Measurements from ENCODE around the gene MELK. TPM values are rescaled to one million over a fixed set of nuclear protein-coding genes. Genes with fewer than 3 reads are reported as not detected.

MELK gene
- total RNA-seq, 2 experiments from 2014 or later, result 56.1 to 58.8 TPM

DNA sequence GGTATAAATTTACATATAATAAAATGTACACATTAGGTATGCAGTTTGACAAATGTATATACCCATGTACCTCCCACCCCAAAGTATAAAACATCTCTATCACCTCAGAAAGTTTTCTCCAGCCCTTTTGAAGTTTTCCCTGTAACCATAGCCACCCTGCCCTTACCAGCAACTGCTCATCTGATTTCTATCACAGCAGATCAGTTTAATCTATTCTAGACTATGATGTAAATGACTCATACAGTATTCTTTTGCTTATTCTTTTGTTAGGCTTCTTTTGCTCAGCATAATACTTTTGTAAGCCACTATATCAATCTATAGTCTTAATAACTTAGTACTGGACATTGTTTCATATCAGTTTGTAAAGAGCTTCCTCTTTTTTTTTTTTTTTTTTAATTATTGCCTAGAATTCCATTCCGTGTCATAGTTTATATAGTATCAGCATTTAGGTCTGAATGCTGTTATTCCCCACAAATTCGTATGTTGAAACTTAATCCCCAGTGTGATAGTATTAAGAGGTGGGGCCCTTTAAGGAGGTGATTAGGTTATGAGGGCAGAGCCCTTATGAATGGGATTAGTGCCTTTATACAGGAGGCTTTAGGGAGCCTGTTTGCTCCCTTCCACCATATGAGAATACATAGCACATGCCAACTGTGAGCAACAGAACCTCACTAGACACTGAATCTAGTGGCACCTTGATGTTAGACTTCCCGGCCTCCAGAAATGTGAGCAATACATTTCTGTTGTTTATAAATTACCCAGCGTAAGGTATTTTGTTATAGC lies 20.3 kb downstream of the MELK start:
- POLR2A ChIA-PET, result interaction anchor here (0.7 kb wide), 1 partner anchor 10 kb away, joined by 3 read pairs; no protein-coding TSS in a partner anchor
- no peak for DNase-seq
- H3K27me3 Mint-ChIP-seq, result no peaks in the 10 kb centered on the region
- H3K36me3 Mint-ChIP-seq (ENCODE audit: low read depth), result peaks cover 59% of the 10 kb centered on the region
- H3K9me3 Mint-ChIP-seq, result no peaks in the 10 kb centered on the region
- CTCF ChIA-PET, result no interaction called here
- H3K4me3 Mint-ChIP-seq, result no peak overlapping the region
- H3K4me1 Mint-ChIP-seq, result peaks cover 2% of the 10 kb centered on the region
- H3K27ac Mint-ChIP-seq, result no peak overlapping the region

DNA sequence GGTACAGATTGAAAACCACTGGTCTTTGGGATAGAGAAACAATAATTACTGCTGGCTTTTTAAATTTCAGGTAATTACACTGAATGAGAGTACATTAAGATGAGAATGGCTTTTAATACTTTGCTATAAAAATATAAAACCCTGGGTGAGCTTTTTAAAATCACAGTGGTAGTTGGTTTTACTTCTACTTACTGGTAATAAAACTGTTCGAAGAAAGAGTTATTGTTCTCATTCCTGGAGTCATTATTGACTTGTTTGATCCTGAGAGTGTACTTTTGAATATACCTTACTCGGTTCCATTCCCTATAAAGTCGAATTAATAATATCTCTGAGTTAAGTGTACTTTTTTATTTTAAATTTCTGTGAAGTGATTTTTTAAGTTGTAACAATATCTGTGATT lies 21.5 kb downstream of the MELK start:
- Mint-ChIP-seq H3K4me3 (no peak overlapping the region), H3K36me3 (ENCODE audit: low read depth) (peaks cover 61% of the 10 kb centered on the region), H3K27ac (no peak overlapping the region), H3K27me3 (no peaks in the 10 kb centered on the region), H3K9me3 (no peaks in the 10 kb centered on the region), H3K4me1 (peaks cover 2% of the 10 kb centered on the region)
- ChIA-PET POLR2A (no interaction called here), CTCF (no interaction called here)
- DNase-seq, result no peak

DNA sequence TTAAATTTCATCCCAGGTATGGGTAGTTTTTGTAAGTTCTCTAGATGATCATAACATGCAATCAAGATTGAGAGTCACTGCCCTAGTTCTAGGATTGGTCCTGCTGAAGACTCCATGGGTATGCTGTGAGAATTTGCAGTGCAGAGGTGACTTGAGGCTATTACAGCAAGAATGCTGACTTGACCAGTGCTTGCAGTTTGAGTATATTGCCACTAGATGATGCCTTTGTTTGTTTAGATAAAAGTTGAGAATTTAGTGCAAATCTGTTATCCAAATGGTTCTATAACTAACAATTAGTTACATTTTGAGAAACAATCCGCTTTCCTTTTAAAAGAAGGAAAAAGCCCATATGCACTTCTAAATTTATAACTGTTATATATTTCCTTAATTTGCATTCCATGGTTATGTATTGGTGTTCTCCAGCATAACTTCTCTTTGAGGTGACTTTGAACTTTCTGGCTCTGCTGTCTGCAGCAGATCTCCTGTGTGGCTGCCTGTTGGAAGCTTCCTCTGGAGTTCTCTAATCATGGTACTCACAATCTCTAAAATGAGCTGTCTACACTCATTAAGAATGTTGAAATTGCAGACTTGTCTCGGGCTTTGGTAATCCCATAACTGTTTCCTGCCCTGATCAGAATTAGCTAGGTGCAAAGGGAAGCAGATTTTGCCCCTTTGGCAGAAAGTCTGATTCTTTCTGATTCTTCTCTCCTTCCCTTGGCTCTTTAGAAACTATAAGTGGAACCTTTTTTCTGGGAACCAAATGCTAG lies 24.9 kb downstream of the MELK start:
- CTCF ChIA-PET, result interaction anchor here (1.1 to 2.3 kb wide), 5 partner anchors 12 to 190 kb away, joined by 3 to 8 read pairs (median 3); no protein-coding TSS in a partner anchor
- H3K9me3 Mint-ChIP-seq, result no peaks in the 10 kb centered on the region
- no peak for DNase-seq
- H3K36me3 Mint-ChIP-seq (ENCODE audit: low read depth), result peaks cover 63% of the 10 kb centered on the region
- no peaks in the 10 kb centered on the region for H3K27me3 Mint-ChIP-seq
- no peak overlapping the region for H3K27ac Mint-ChIP-seq
- POLR2A ChIA-PET, result no interaction called here
- no peak overlapping the region for H3K4me3 Mint-ChIP-seq
- peaks cover 4% of the 10 kb centered on the region for H3K4me1 Mint-ChIP-seq

DNA sequence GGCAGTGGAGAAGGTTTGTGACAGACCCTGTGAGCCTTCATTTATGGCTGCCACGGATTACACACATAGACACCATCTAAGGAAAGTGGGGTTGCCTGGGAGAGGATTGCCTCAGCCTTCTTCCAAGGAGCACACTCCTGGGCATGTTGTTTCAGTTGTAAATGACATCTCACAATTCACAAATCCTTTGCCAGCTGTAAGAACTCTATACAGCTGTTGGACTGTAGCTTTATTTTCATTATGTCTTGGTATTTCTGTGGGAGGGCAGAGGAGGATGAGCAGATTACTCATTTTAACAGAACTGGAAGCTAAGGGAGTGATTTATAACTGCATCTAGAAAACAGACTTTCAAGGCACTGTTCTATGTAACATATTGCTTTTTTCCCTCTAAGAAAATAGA lies 25.6 kb downstream of the MELK start:
- H3K4me1 Mint-ChIP-seq, result peaks cover 7% of the 10 kb centered on the region
- no peaks in the 10 kb centered on the region for H3K9me3 Mint-ChIP-seq
- POLR2A ChIA-PET, result no interaction called here
- DNase-seq, result no peak
- H3K4me3 Mint-ChIP-seq, result no peak overlapping the region
- H3K36me3 Mint-ChIP-seq (ENCODE audit: low read depth), result peaks cover 65% of the 10 kb centered on the region
- CTCF ChIA-PET, result interaction anchor here (1.2 to 2.3 kb wide), 4 partner anchors 12 to 191 kb away, joined by 3 to 8 read pairs (median 4); no protein-coding TSS in a partner anchor
- H3K27me3 Mint-ChIP-seq, result no peaks in the 10 kb centered on the region
- no peak overlapping the region for H3K27ac Mint-ChIP-seq

DNA sequence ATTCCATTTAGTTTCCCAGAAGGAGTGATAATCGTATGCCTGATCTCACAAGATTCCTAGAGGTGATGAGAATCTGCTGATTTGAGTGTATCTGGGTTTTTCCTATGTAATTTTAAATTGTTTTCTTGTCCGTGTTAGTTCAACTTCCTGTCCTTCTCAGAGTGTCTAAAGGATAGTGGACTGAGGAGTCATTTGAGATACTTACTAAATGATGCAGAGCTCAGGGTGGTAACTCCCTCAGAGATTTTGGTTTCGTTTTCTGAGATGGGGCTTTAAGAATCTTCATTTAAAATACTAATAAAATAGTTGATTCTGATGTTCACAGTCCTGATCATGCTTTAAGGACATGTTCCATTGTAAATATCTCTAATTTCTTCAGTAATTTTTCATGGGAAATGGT lies 30.3 kb downstream of the MELK start:
- Mint-ChIP-seq H3K4me1 (peaks cover 8% of the 10 kb centered on the region), H3K27me3 (no peaks in the 10 kb centered on the region), H3K9me3 (no peaks in the 10 kb centered on the region), H3K36me3 (ENCODE audit: low read depth) (peaks cover 67% of the 10 kb centered on the region), H3K4me3 (peak overlapping the region; percentile 43), H3K27ac (peak overlapping the region; percentile 68)
- POLR2A ChIA-PET, result interaction anchor here (0.5 to 1.3 kb wide), 3 partner anchors 10 to 22 kb away, joined by 3 read pairs; no protein-coding TSS in a partner anchor
- DNase-seq, result no peak
- CTCF ChIA-PET, result interaction anchor here (0.7 kb wide), 1 partner anchor 36 kb away, joined by 3 read pairs; no protein-coding TSS in a partner anchor

DNA sequence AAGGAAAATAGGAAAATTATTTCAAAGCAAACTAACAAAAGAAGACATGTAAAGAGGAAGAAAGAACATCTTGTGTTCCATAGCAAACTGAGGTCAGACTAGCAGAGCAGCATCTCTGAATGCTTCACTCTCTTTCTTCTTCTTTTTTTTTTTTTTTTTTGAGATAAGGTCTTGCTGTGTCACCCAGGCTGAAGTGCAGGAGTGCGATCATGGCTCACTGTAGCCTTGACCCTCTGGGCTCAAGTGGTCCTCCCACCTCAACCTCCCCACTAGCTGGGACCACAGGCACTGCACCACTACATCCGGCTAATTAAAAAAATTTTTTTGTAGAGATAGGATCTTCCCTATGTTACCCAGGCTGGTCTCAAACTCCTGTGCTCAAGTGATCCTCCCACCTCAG lies 36.6 kb downstream of the MELK start:
- POLR2A ChIA-PET, result no interaction called here
- Mint-ChIP-seq H3K9me3 (no peaks in the 10 kb centered on the region), H3K4me3 (no peak overlapping the region), H3K27ac (no peak overlapping the region), H3K27me3 (no peaks in the 10 kb centered on the region), H3K4me1 (peaks cover 6% of the 10 kb centered on the region), H3K36me3 (ENCODE audit: low read depth) (peaks cover 68% of the 10 kb centered on the region)
- CTCF ChIA-PET, result no interaction called here
- no peak for DNase-seq

DNA sequence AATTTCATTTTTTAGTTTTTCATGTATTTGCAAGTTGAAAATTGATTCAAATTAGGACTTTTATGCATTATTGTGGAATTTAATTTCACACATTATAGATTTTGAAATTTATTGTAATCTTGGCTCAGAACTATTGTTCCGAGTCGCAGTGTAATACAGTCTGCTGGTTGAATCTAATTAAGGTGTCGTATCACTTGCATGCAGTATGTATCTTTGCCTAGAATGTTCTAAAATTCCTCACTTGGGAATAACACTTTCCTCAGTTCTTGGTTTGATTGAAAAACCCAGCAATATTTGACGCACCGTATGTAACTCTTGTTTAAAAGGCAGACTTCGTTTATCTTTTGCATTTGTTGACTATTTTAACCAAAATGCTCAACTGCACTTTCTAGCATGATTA lies 49.4 kb downstream of the MELK start:
- ChIA-PET POLR2A (no interaction called here), CTCF (interaction anchor here (1.4 kb wide), 1 partner anchor 10 kb away, joined by 4 read pairs; no protein-coding TSS in a partner anchor)
- DNase-seq, result no peak
- Mint-ChIP-seq H3K4me1 (peaks cover 2% of the 10 kb centered on the region), H3K27me3 (no peaks in the 10 kb centered on the region), H3K36me3 (ENCODE audit: low read depth) (peaks cover 39% of the 10 kb centered on the region), H3K27ac (no peak overlapping the region), H3K9me3 (no peaks in the 10 kb centered on the region), H3K4me3 (no peak overlapping the region)

DNA sequence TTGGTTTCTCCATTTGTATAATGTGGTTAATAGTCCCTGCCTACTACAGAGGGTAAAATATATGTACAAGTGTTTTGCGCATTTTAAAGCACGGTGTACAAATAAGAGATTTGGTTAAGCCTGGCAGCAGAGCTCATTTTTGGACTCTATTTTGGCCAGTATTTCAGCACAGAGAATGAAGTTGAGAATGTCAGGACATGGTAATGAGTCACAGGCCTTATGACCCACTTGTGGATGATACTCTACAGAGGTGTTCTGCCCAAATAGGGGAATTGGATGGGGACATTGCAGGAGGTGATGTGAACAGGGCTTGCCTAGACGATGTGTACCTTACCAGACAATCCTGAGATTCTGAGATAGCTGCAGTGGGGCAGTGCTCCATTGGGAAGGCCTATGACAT lies 50.6 kb downstream of the MELK start:
- H3K27ac Mint-ChIP-seq, result no peak overlapping the region
- peaks cover 2% of the 10 kb centered on the region for H3K4me1 Mint-ChIP-seq
- H3K27me3 Mint-ChIP-seq, result no peaks in the 10 kb centered on the region
- ChIA-PET CTCF (interaction anchor here (1.6 kb wide), 1 partner anchor 9 kb away, joined by 7 read pairs; no protein-coding TSS in a partner anchor), POLR2A (no interaction called here)
- no peak overlapping the region for H3K4me3 Mint-ChIP-seq
- DNase-seq, result no peak
- no peaks in the 10 kb centered on the region for H3K9me3 Mint-ChIP-seq
- H3K36me3 Mint-ChIP-seq (ENCODE audit: low read depth), result peaks cover 37% of the 10 kb centered on the region

DNA sequence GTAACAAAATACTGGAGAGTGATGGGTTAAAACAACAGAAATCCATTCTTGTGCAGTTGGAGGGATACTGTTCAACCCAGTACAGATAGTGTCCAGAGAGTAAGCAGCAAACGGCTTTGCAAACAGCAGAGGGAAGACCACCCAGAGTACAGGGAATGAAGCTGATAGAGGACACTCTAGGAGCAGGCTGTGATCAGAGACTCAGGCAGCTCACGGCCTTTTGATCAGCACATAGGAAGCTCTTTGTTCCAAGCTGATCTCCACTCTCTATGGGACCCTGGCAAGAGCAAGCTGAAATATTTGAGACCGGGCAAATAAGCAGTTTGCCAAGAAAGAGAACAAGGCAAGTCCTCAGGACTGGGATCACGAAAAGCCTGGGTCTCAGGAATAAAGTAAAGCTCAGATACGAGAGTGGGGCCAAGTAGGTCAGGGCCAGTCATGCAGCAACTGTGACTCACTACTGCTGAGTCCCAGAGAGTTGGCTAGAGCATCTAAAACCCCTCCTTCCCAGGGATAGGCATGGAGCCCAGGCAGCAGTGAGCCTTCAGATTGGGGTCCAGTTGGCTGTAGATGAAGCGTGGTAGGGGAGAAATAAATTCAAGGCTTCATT lies 52.4 kb downstream of the MELK start:
- no peaks in the 10 kb centered on the region for H3K27me3 Mint-ChIP-seq
- H3K9me3 Mint-ChIP-seq, result no peaks in the 10 kb centered on the region
- ChIA-PET POLR2A (interaction anchor here (0.5 to 1.1 kb wide), 3 partner anchors 15 to 44 kb away, joined by 3 to 4 read pairs (median 3); no protein-coding TSS in a partner anchor), CTCF (interaction anchor here (1.1 to 2.0 kb wide), 3 partner anchors 8 to 218 kb away, joined by 4 to 7 read pairs (median 6); no protein-coding TSS in a partner anchor)
- no peak for DNase-seq
- H3K4me3 Mint-ChIP-seq, result no peak overlapping the region
- H3K36me3 Mint-ChIP-seq (ENCODE audit: low read depth), result peaks cover 34% of the 10 kb centered on the region
- peaks cover 4% of the 10 kb centered on the region for H3K4me1 Mint-ChIP-seq
- H3K27ac Mint-ChIP-seq, result peak overlapping the region; percentile 6

DNA sequence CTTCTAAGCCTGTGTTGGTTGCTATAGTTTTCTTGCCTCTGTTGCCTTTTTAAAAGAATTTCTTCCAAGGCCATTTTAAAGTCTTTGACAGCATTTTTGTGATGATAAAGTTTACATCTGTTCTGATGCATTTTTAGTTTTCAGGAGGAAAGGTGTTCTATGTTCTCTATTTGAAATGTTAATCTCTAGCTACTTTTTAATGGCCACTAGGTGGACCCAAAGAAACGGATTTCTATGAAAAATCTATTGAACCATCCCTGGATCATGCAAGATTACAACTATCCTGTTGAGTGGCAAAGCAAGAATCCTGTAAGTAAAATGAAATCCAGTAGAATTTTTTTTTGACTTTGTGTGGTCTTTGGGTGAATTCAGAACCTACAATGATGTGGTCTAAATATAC lies 60.2 kb downstream of the MELK start:
- H3K27ac Mint-ChIP-seq, result no peak overlapping the region
- peaks cover 47% of the 10 kb centered on the region for H3K36me3 Mint-ChIP-seq (ENCODE audit: low read depth)
- DNase-seq, result no peak
- H3K9me3 Mint-ChIP-seq, result no peaks in the 10 kb centered on the region
- H3K4me3 Mint-ChIP-seq, result no peak overlapping the region
- POLR2A ChIA-PET, result interaction anchor here (0.6 to 1.0 kb wide), 2 partner anchors 50 to 96 kb away, joined by 3 read pairs; no protein-coding TSS in a partner anchor
- no peaks in the 10 kb centered on the region for H3K27me3 Mint-ChIP-seq
- peaks cover 4% of the 10 kb centered on the region for H3K4me1 Mint-ChIP-seq
- CTCF ChIA-PET, result interaction anchor here (0.6 to 1.9 kb wide), 12 partner anchors 9 to 225 kb away, joined by 3 to 15 read pairs (median 4); no protein-coding TSS in a partner anchor

DNA sequence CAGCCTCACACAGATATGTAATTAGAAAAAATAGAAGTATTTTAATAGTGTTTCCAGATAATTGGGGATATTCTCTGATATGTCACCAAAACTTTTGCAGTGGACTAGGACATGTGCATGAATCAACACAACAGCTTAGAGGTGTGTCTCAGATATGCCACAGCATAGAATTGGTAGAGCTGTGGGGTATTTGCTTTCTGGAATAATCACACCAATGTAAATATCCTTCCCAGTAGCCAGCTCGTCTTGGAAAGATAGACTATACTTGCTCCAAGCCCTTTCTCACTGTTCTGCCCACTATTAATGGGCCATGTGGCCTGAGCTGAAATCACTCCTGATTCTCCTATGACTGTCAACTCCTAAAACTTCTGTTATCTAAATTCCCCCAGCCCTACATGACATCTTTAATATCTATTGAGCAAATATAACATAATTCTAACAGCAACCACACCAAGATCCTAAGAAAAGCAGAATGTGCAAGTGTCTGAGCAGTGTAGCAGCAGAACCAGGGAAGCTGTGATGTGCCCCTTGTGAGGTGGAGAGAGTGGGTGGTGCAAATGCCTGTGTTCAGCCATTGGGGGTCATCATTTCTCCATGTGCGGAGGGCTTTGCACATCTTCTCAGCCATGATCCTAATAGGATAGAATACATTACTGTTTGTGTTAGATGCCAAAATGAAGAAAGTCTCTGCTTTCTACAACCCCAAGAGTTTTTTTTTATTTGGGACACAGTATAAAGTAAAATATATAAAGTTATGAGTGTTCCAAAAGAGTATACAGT lies 65.0 kb downstream of the MELK start:
- Mint-ChIP-seq H3K36me3 (ENCODE audit: low read depth) (peaks cover 53% of the 10 kb centered on the region), H3K4me3 (no peak overlapping the region), H3K4me1 (peaks cover 13% of the 10 kb centered on the region), H3K27ac (peak overlapping the region; percentile 13), H3K9me3 (no peaks in the 10 kb centered on the region), H3K27me3 (no peaks in the 10 kb centered on the region)
- ChIA-PET POLR2A (no interaction called here), CTCF (no interaction called here)
- DNase-seq, result no peak

DNA sequence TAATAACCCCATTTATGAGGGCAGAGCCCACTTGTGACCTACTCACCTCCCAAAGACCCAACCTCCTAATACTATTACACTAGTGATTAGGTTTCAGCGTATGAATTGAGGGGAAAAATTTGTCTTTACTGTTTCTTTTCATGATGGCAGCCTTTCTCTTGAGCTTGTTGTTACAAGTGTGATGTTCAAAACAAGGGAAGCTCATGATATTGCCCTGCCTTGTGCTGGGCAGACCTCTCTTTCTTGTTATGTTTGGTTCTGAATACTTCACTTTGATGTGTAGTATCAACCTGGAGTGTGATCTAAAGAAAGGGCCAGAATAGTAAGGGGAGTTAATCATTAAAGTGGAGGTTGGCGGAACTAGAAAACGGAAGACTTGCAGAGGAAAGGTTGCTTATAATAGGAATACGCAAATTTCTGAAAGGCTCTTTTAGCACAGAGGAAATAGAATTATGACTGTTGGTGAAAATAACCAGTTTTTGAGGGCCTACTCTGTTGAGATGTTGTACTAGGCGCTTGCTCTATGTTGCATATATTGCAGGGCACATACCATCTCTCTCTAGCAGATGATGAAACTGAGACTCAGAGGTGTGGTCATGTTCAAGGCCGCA lies 68.2 kb downstream of the MELK start:
- ChIA-PET CTCF (no interaction called here), POLR2A (no interaction called here)
- Mint-ChIP-seq H3K36me3 (ENCODE audit: low read depth) (peaks cover 60% of the 10 kb centered on the region), H3K27me3 (no peaks in the 10 kb centered on the region), H3K27ac (no peak overlapping the region), H3K4me3 (no peak overlapping the region), H3K9me3 (no peaks in the 10 kb centered on the region), H3K4me1 (peaks cover 13% of the 10 kb centered on the region)
- no peak for DNase-seq
